Kidney epithelial cell (primary cell): ENCODE data around the gene ITGAE. TPM values are rescaled to one million over a fixed set of nuclear protein-coding genes. Genes with fewer than 3 reads are reported as not detected.
A peak's percentile ranks its signal among the peaks of the same experiment; 100 is the strongest.

Source experiments
- DNase-seq: peaks from one replicate; pipeline ENCODE4 v3.0.0-alpha.2; 2010; ENCODE audit warnings: low read depth
- H3K27me3 ChIP-seq: 2 replicates; pipeline ENCODE4 v1.6.0; 2011; ENCODE audit warnings: low read length; ENCODE audit not compliant: control insufficient read depth, insufficient read depth
- H3K36me3 ChIP-seq: 2 replicates; pipeline ENCODE4 v1.5.1; 2011; ENCODE audit warnings: low read length; ENCODE audit not compliant: control insufficient read depth, insufficient read depth
- H3K4me3 ChIP-seq: 2 replicates; pipeline ENCODE4 v1.5.1; 2011; ENCODE audit warnings: low read depth, mild to moderate bottlenecking, control low read depth, low read length
- CTCF ChIP-seq: IDR thresholded peaks from 2 replicates; pipeline ENCODE4 v1.5.1; 2011; ENCODE audit warnings: mild to moderate bottlenecking, moderate library complexity, low read length, control low read depth, inconsistent platforms; ENCODE audit not compliant: insufficient read depth, poor library complexity, severe bottlenecking
- total RNA-seq: library from RNA; depleted of rRNA; stranded (reverse); fragments of >200 nt; gene quantifications from 2 replicates; pipeline ENCODE4 v1.2.3, GENCODE V29; 2015

Gene ITGAE
- total RNA-seq, 1 donor from 2014 or later: 29.7 TPM

GRCh38 chr17:3668279-3669084 lies 132.5 kb downstream of the ITGAE start, which contains the start of the genes EMC6 and TAX1BP3:
Gene EMC6 (plus strand): TSS chr17:3668812. CDS start chr17:3669147, 335 bp downstream.
Gene TAX1BP3 (minus strand): TSS chr17:3668578. CDS start chr17:3668526, 52 bp downstream.
- H3K27me3 ChIP-seq: no peaks in the 10 kb centered on the region
- peak; percentile 82 for DNase-seq
- no peak for TF ChIP-seq CTCF
- peak within 1 kb of the TSS; percentile 98 for H3K4me3 ChIP-seq
- H3K36me3 ChIP-seq: peaks cover 2% of the 10 kb centered on the region

GRCh38 chr17:3667366-3668278 lies 133.4 kb downstream of the ITGAE start:
- peak; percentile 13 for TF ChIP-seq CTCF
- peak; percentile 54 for DNase-seq

GRCh38 chr17:3666516-3666915 lies 134.5 kb downstream of the ITGAE start:
- peaks cover 3% of the 10 kb centered on the region for H3K36me3 ChIP-seq
- DNase-seq: no peak
- no peaks in the 10 kb centered on the region for H3K27me3 ChIP-seq
- TF ChIP-seq CTCF: no peak
- no peak overlapping the region for H3K4me3 ChIP-seq

More at GRCh38 chr17:3667366-3668278, 133.4 kb downstream of the ITGAE start:
- Histone ChIP-seq H3K36me3 (peaks cover 2% of the 10 kb centered on the region), H3K27me3 (no peaks in the 10 kb centered on the region), H3K4me3 (peak overlapping the region; percentile 98)

GRCh38 chr17:3665834-3666233 lies 135.2 kb downstream of the ITGAE start:
- peaks cover 3% of the 10 kb centered on the region for H3K36me3 ChIP-seq
- H3K27me3 ChIP-seq: no peaks in the 10 kb centered on the region
- no peak overlapping the region for H3K4me3 ChIP-seq
- TF ChIP-seq CTCF: no peak
- no peak for DNase-seq

Other genes with a start within 250 kb of the ITGAE start
- 2.1 and 2.9 TPM in 2 replicates for gene TRPV3, start 243.4 kb downstream of the ITGAE start, total RNA-seq
- gene TRPV1, start 191.8 kb downstream of the ITGAE start, total RNA-seq: 2.0 and 2.2 TPM in 2 replicates
- 16.0 and 17.5 TPM in 2 replicates for gene SHPK, start 164.9 kb downstream of the ITGAE start, total RNA-seq
- gene CTNS, start 164.4 kb downstream of the ITGAE start, total RNA-seq: 49.4 and 55.4 TPM in 2 replicates
- gene TAX1BP3, start 132.6 kb downstream of the ITGAE start, total RNA-seq: 398 and 497 TPM in 2 replicates
- 24.9 and 30.0 TPM in 2 replicates for gene EMC6, start 132.4 kb downstream of the ITGAE start, total RNA-seq
- 6.0 and 8.4 TPM in 2 replicates for gene P2RX5, start 105.0 kb downstream of the ITGAE start, total RNA-seq
- gene HASPIN, start 77.3 kb downstream of the ITGAE start, total RNA-seq: 3.0 and 3.6 TPM in 2 replicates
- gene NCBP3, start 45.1 kb upstream of the ITGAE start, total RNA-seq: 26.1 and 29.1 TPM in 2 replicates
- 7.8 and 10.5 TPM in 2 replicates for gene CAMKK1, start 91.9 kb upstream of the ITGAE start, total RNA-seq
- not detected in 2 replicates for gene P2RX1, start 115.3 kb upstream of the ITGAE start, total RNA-seq
- 11.1 and 13.3 TPM in 2 replicates for gene ATP2A3, start 163.2 kb upstream of the ITGAE start, total RNA-seq